Osteoblast (primary cell): ENCODE data around the gene NSF. TPM values are rescaled to one million over a fixed set of nuclear protein-coding genes. Genes with fewer than 3 reads are reported as not detected.
"Not testable (repeated sequence)": the region's sequence is repeated elsewhere in the genome, so short reads cannot be mapped to it uniquely, and the experiment has no call there.

Experiments used
- DNase-seq: peaks from one replicate; pipeline ENCODE4 v3.0.0; 2011; ENCODE audit warnings: low spot score, mixed read lengths; ENCODE audit not compliant: insufficient read length; ENCODE audit errors: missing footprints
- H2AFZ ChIP-seq: 2 replicates; pipeline ENCODE4 v1.6.0; 2011; ENCODE audit warnings: mild to moderate bottlenecking, low read length
- H3K27ac ChIP-seq: 2 replicates; pipeline ENCODE4 v1.5.1; 2011; ENCODE audit warnings: mild to moderate bottlenecking, low read depth, low read length, moderate library complexity
- H3K27me3 ChIP-seq: 2 replicates; pipeline ENCODE4 v1.6.0; 2012; ENCODE audit warnings: mild to moderate bottlenecking, control low read depth, inconsistent platforms, low read length, moderate library complexity; ENCODE audit not compliant: insufficient read depth
- H3K36me3 ChIP-seq: 2 replicates; pipeline ENCODE4 v1.5.1; 2011; ENCODE audit warnings: mild to moderate bottlenecking, low read length, control low read depth, moderate library complexity; ENCODE audit not compliant: insufficient read depth
- H3K4me1 ChIP-seq: 2 replicates; pipeline ENCODE4 v1.5.1; 2011; ENCODE audit warnings: mild to moderate bottlenecking, low read length, control low read depth, moderate library complexity; ENCODE audit not compliant: insufficient read depth
- H3K4me2 ChIP-seq: 2 replicates; pipeline ENCODE4 v1.6.0; 2011; ENCODE audit warnings: mild to moderate bottlenecking, low read length; ENCODE audit not compliant: insufficient read depth
- H3K4me3 ChIP-seq: fragments of 200-600 bp; sonication (generic); 3 replicates; pipeline ENCODE4 v1.5.1; 2012; ENCODE audit warnings: mild to moderate bottlenecking, low read length, inconsistent platforms; ENCODE audit not compliant: insufficient read depth
- H3K79me2 ChIP-seq: 2 replicates; pipeline ENCODE4 v1.6.0; 2012; ENCODE audit warnings: mild to moderate bottlenecking, low read length, control low read depth, inconsistent platforms; ENCODE audit not compliant: insufficient read depth
- H3K9me3 ChIP-seq: 2 replicates; pipeline ENCODE4 v1.5.1; 2011; ENCODE audit warnings: low read depth, low read length, control low read depth
- H4K20me1 ChIP-seq: 2 replicates; pipeline ENCODE4 v1.6.0; 2012; ENCODE audit warnings: mild to moderate bottlenecking, low read length, control low read depth; ENCODE audit not compliant: insufficient read depth
- total RNA-seq: library from RNA; depleted of rRNA; stranded (reverse); fragments of >200 nt; gene quantifications from 2 replicates; pipeline ENCODE4 v1.2.3, GENCODE V29; 2012
- TF ChIP-seq, protein P1 (sequence below): IDR thresholded peaks from 2 replicates; pipeline ENCODE4 v1.5.1; 2011; ENCODE audit warnings: mild to moderate bottlenecking, low read depth, low read length, moderate library complexity; ENCODE audit errors: extremely low read depth

Gene NSF
- total RNA-seq, 1 donor, result 72.7 TPM

DNA sequence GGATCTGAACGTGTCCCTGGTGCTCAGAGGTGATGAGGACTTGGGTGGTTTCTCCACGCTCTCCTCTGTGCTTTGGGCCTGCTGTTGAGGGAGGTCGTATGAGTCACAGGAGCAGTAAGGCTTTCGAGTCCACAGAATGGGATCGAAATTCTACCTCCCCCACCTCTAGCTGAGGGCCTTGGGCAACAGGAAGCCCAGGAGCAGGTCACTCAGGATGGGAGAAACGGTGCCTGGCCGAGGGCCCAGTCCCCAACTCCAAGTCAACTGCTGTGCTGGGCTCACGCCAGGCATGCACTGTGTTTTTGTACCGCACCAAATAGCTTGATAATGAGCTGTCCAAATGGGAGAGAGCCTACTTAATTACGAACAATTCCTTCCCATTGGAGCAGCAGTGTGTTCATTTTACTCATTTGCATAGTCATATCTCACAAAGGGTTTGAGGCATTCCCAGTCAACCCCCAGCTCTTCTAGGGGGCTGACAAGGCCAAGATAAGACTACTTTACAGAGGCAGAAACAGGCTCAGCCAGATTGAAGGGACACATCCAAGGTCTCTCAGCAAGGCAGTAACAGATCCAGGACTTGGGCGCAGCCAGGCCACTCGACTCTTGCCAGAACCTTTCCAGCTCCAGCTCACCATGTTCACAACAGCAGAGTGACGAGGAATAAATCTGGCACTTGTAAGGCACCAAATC, 174.4 kb downstream of the NSF start:
- Histone ChIP-seq H3K79me2 (no peaks in the 10 kb centered on the region), H3K36me3 (no peaks in the 10 kb centered on the region), H2AFZ (no peak overlapping the region), H3K9me3 (no peaks in the 10 kb centered on the region), H4K20me1 (no peaks in the 10 kb centered on the region), H3K4me3 (no peak overlapping the region), H3K27me3 (no peaks in the 10 kb centered on the region), H3K27ac (peak overlapping the region; percentile 18), H3K4me2 (peak overlapping the region; percentile 26), H3K4me1 (peaks cover 16% of the 10 kb centered on the region)
- DNase-seq, result peak; percentile 95
- TF ChIP-seq, protein P1, sequence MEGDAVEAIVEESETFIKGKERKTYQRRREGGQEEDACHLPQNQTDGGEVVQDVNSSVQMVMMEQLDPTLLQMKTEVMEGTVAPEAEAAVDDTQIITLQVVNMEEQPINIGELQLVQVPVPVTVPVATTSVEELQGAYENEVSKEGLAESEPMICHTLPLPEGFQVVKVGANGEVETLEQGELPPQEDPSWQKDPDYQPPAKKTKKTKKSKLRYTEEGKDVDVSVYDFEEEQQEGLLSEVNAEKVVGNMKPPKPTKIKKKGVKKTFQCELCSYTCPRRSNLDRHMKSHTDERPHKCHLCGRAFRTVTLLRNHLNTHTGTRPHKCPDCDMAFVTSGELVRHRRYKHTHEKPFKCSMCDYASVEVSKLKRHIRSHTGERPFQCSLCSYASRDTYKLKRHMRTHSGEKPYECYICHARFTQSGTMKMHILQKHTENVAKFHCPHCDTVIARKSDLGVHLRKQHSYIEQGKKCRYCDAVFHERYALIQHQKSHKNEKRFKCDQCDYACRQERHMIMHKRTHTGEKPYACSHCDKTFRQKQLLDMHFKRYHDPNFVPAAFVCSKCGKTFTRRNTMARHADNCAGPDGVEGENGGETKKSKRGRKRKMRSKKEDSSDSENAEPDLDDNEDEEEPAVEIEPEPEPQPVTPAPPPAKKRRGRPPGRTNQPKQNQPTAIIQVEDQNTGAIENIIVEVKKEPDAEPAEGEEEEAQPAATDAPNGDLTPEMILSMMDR, result no peak

DNA sequence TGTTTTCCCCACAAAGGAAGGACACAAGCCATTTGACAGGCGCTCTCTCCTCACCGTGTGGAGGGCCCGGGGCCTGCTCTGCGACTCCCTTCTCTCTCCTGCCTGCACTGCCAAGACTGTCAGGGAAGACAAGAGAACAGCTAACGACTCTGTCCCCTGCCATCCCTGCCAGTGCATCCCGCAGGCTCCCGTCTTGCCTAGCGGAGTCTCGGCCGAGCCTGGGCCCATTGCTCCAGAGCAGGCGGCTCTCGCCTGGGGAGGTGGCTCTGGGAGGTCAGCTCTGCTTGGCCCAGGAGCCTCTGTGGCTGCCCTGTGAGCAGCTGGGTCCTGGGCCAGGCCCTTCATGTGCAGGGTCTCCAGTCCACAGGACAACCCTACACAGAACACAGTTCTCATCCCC, 175.0 kb downstream of the NSF start:
- no peaks in the 10 kb centered on the region for H3K9me3 ChIP-seq
- H2AFZ ChIP-seq, result no peak overlapping the region

DNA sequence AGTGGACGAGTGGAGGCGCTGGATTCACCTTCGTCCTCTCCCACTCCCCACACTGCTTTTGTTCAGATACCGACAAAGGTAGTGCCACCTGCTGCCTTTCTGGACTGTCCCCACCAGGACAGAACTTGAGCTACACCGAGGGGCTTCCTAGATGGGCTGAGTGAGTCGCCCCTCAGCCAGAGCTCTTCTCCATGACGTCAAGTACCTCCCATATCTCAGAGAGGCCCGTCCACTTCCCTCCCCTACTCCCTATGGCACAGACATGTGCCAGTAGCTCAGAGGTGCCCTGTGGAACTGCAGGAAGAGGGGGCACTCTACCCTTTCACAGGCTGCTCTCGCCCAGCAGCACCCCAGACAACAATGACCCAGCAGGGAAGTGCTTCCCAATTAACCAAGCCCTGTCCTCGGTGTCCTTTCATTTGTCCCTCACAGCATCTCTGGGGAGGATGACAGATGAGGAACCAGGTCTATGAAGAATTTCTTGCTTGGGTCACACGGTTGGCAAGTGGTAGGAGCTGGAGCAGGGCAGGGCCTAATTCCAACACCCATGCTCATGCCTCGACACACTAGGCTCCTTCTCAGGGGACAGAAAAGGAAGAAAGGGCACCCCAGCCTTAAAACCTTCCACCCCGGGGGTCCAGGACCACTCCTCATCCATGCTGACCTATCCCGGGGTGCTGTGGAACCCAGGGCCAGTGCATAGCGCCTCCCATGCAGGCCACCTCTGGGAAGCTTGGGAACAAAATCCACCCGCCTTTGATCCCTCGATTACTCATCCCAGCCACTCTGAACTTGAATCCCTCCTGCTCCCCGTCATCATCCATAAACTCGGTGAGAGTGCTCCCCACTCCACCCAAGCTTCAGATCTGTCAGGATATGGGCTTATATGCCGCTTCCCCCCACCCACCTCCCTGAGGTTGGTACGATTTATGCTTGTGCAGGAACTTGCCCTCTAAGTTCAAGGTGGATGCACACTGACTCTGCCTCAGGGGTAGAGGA, 176.3 kb downstream of the NSF start:
- TF ChIP-seq, protein P1, result no peak
- H2AFZ ChIP-seq, result no peak overlapping the region
- peaks cover 27% of the 10 kb centered on the region for H3K4me1 ChIP-seq
- H3K27me3 ChIP-seq, result no peaks in the 10 kb centered on the region
- H3K36me3 ChIP-seq, result no peaks in the 10 kb centered on the region
- H4K20me1 ChIP-seq, result no peaks in the 10 kb centered on the region
- no peaks in the 10 kb centered on the region for H3K79me2 ChIP-seq
- no peak overlapping the region for H3K4me3 ChIP-seq
- H3K27ac ChIP-seq, result no peak overlapping the region
- H3K9me3 ChIP-seq, result no peaks in the 10 kb centered on the region
- no peak overlapping the region for H3K4me2 ChIP-seq
- no peak for DNase-seq

More for the DNA sequence above, 175.0 kb downstream of the NSF start:
- Histone ChIP-seq H3K4me1 (peaks cover 21% of the 10 kb centered on the region), H4K20me1 (no peaks in the 10 kb centered on the region), H3K4me2 (no peak overlapping the region), H3K27ac (peak overlapping the region; percentile 18), H3K36me3 (no peaks in the 10 kb centered on the region), H3K79me2 (no peaks in the 10 kb centered on the region), H3K27me3 (no peaks in the 10 kb centered on the region), H3K4me3 (no peak overlapping the region)
- TF ChIP-seq, protein P1, result no peak
- no peak for DNase-seq

DNA sequence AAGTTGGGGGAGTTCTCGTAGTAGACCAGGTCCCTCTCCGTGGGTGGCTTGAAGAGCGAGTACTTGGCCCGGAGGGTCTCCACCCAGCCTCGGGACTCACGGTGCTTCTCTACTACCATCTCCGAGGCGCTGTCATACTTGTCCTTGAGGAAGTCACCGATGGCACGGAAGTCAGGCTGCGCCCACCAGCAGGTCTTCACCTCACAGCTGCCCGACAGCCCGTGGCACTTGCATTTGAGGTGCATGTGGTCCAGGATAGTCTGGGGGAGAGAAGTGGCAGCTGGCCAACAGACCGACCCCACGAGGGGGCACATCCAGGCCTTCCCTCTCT, 178.0 kb downstream of the NSF start:
- Histone ChIP-seq H3K4me1 (peaks cover 27% of the 10 kb centered on the region), H3K79me2 (no peaks in the 10 kb centered on the region), H3K27ac (no peak overlapping the region), H3K4me3 (no peak overlapping the region), H3K9me3 (no peaks in the 10 kb centered on the region), H2AFZ (no peak overlapping the region), H3K36me3 (no peaks in the 10 kb centered on the region), H3K27me3 (no peaks in the 10 kb centered on the region), H4K20me1 (no peaks in the 10 kb centered on the region), H3K4me2 (no peak overlapping the region)
- DNase-seq, result no peak
- TF ChIP-seq, protein P1, result no peak

DNA sequence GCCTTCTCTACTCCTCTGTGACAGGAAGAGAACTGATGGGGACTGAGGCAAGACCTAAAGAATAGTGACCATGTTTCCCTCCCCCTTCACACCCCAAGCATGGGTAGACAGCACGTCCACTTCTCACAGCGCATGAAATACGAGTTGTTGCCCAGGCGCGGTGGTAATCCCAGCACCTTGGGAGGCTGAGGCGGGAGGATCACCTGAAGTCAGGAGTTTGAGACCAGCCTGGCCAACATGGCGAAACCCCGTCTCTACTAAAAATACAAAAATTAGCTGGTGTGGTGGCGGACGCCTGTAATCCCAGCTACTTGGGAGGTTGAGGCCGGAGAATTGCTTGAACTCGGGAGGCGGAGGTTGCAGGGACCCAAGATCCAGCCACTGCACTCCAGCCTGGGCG, 178.4 kb downstream of the NSF start:
- not testable (repeated sequence) for H3K79me2 ChIP-seq, H3K27me3 ChIP-seq, H2AFZ ChIP-seq, H3K4me2 ChIP-seq, H3K36me3 ChIP-seq, H3K4me3 ChIP-seq, H3K9me3 ChIP-seq, H3K27ac ChIP-seq, H4K20me1 ChIP-seq, DNase-seq
- H3K4me1 ChIP-seq, result peaks cover 27% of the 10 kb centered on the region
